SK-N-SH treated with all-trans-retinoic acid at 6 μM for 48 hours (cell line): ENCODE measurements around the gene FAM3D.

ENCODE experiments used
- ATAC-seq: fragments of 200-7000 bp; cut with Tn5 transposase; 3 replicates; pipeline ENCODE4 v1.9.1; 2020; ENCODE audit warnings: mild to moderate bottlenecking, moderate library complexity
- ARNTL ChIP-seq: fragments of 450-650 bp; formaldehyde crosslinking; IDR thresholded peaks from 2 replicates; pipeline ENCODE4 v1.5.0; 2020; ENCODE audit warnings: low read depth, mild to moderate bottlenecking, moderate library complexity, borderline replicate concordance
- BACH2 ChIP-seq: fragments of 250-450 bp; sonication (Bioruptor Pico); IDR thresholded peaks from 2 replicates; pipeline ENCODE4 v1.9.0; 2021; ENCODE audit warnings: mild to moderate bottlenecking, borderline replicate concordance
- CSDC2 ChIP-seq: fragments of 250-450 bp; sonication (Bioruptor Pico); IDR thresholded peaks from 2 replicates; pipeline ENCODE4 v1.5.0; 2020; ENCODE audit warnings: mild to moderate bottlenecking, moderate library complexity
- ESRRG ChIP-seq: fragments of 250-450 bp; sonication (Bioruptor Pico); IDR thresholded peaks from 2 replicates; pipeline ENCODE4 v1.6.1; 2021; ENCODE audit warnings: mild to moderate bottlenecking
- GLIS3 ChIP-seq: fragments of 250-450 bp; sonication (Bioruptor Pico); IDR thresholded peaks from 2 replicates; pipeline ENCODE4 v1.5.0; 2020; ENCODE audit warnings: mild to moderate bottlenecking, moderate library complexity
- ISL1 ChIP-seq: fragments of 250-450 bp; sonication (Bioruptor Pico); IDR thresholded peaks from 2 replicates; pipeline ENCODE4 v2.1.2; 2022; ENCODE audit warnings: mild to moderate bottlenecking, moderate library complexity
- OSR1 ChIP-seq: fragments of 250-450 bp; sonication (Bioruptor Pico); IDR thresholded peaks from 2 replicates; pipeline ENCODE4 v1.8.0; 2022; ENCODE audit warnings: moderate library complexity, mild to moderate bottlenecking, inconsistent platforms
- PPARA ChIP-seq: fragments of 250-450 bp; sonication (Bioruptor Pico); IDR thresholded peaks from 2 replicates; pipeline ENCODE4 v1.5.0; 2020; ENCODE audit warnings: mild to moderate bottlenecking, borderline replicate concordance
- RARB ChIP-seq: fragments of 250-450 bp; sonication (Bioruptor Pico); IDR thresholded peaks from 2 replicates; pipeline ENCODE4 v1.8.0; 2021; ENCODE audit warnings: mild to moderate bottlenecking, moderate library complexity
- SNAI2 ChIP-seq: fragments of 250-450 bp; sonication (Bioruptor Pico); IDR thresholded peaks from 2 replicates; pipeline ENCODE4 v1.5.0; 2020; ENCODE audit warnings: mild to moderate bottlenecking, moderate library complexity
- TCF4 ChIP-seq: fragments of 250-450 bp; sonication (Bioruptor Pico); IDR thresholded peaks from 2 replicates; pipeline ENCODE4 v1.8.0; 2021; ENCODE audit warnings: mild to moderate bottlenecking, moderate library complexity, borderline replicate concordance
- TOX ChIP-seq: fragments of 250-450 bp; sonication (Bioruptor Pico); IDR thresholded peaks from 2 replicates; pipeline ENCODE4 v1.8.0; 2021; ENCODE audit warnings: mild to moderate bottlenecking, moderate library complexity, borderline replicate concordance
- ZC3H10 ChIP-seq: fragments of 250-450 bp; sonication (Bioruptor Pico); IDR thresholded peaks from 2 replicates; pipeline ENCODE4 v1.5.1; 2021; ENCODE audit warnings: mild to moderate bottlenecking, moderate library complexity
- ZFP3 ChIP-seq: fragments of 250-450 bp; sonication (Bioruptor Pico); IDR thresholded peaks from 2 replicates; pipeline ENCODE4 v1.5.0; 2020; ENCODE audit warnings: mild to moderate bottlenecking, moderate library complexity
- ZFP30 ChIP-seq: fragments of 450-650 bp; formaldehyde crosslinking; IDR thresholded peaks from 2 replicates; pipeline ENCODE4 v1.5.0; 2022; ENCODE audit warnings: mild to moderate bottlenecking, moderate library complexity
- ZNF565 ChIP-seq: fragments of 450-650 bp; formaldehyde crosslinking; conservative IDR thresholded peaks from 2 replicates; pipeline ENCODE4 v1.5.0; 2020; ENCODE audit warnings: low read depth, mild to moderate bottlenecking, moderate library complexity
- ZNF70 ChIP-seq: fragments of 450-650 bp; formaldehyde crosslinking; IDR thresholded peaks from 2 replicates; pipeline ENCODE4 v1.5.0; 2020; ENCODE audit warnings: mild to moderate bottlenecking, moderate library complexity
- TF ChIP-seq, protein P1 (sequence below): fragments of 250-450 bp; sonication (Bioruptor Pico); IDR thresholded peaks from 2 replicates; pipeline ENCODE4 v1.8.0; 2021; ENCODE audit warnings: low read depth, mild to moderate bottlenecking, moderate library complexity, borderline replicate concordance
- TF ChIP-seq, protein P2 (sequence below): fragments of 250-450 bp; sonication (Bioruptor Pico); IDR thresholded peaks from 2 replicates; pipeline ENCODE4 v1.5.1; 2021; ENCODE audit warnings: mild to moderate bottlenecking, moderate library complexity
- TF ChIP-seq, protein P3 (sequence below): fragments of 250-450 bp; sonication (Bioruptor Pico); IDR thresholded peaks from 2 replicates; pipeline ENCODE4 v1.5.0; 2020; ENCODE audit warnings: mild to moderate bottlenecking, moderate library complexity
- TF ChIP-seq, protein P4 (sequence below): fragments of 250-450 bp; sonication (Bioruptor Pico); IDR thresholded peaks from 2 replicates; pipeline ENCODE4 v1.5.1; 2020; ENCODE audit warnings: low read depth, mild to moderate bottlenecking, moderate library complexity

Gene FAM3D

DNA sequence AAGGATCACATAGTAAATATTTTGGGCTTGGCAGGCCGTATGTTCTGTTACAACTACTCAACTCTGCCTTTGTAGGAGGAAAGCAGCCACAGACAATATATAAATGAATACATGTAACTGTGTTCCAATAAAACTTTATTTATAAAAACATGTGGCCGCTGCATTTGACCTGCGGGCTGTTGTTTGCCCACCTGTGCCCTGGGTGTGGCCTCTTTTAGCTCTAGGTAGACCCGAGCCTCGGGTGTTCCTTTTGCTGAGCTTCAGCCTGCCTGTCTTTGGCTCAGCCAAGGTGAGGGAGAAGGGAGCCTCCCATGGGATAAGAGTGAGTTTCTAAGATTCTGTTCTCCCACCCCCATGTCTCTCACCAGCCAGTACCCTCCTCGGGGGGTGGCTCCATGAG, 5.6 kb downstream of the FAM3D start:
- TF ChIP-seq, protein P1, sequence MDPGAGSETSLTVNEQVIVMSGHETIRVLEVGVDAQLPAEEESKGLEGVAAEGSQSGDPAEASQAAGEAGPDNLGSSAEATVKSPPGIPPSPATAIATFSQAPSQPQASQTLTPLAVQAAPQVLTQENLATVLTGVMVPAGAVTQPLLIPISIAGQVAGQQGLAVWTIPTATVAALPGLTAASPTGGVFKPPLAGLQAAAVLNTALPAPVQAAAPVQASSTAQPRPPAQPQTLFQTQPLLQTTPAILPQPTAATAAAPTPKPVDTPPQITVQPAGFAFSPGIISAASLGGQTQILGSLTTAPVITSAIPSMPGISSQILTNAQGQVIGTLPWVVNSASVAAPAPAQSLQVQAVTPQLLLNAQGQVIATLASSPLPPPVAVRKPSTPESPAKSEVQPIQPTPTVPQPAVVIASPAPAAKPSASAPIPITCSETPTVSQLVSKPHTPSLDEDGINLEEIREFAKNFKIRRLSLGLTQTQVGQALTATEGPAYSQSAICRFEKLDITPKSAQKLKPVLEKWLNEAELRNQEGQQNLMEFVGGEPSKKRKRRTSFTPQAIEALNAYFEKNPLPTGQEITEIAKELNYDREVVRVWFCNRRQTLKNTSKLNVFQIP (CRISPR knock-in tag), result no peak
- TF ChIP-seq ZFP30 (CRISPR knock-in tag) (no peak), ESRRG (CRISPR knock-in tag) (no peak), PPARA (CRISPR knock-in tag) (no peak), TOX (no peak), TCF4 (CRISPR knock-in tag) (no peak), ZNF70 (CRISPR knock-in tag) (no peak), OSR1 (CRISPR knock-in tag) (no peak), BACH2 (no peak), ZNF565 (no peak), ZC3H10 (no peak), GLIS3 (CRISPR knock-in tag) (no peak), ZFP3 (CRISPR knock-in tag) (no peak), RARB (no peak), ARNTL (CRISPR knock-in tag) (no peak), ISL1 (CRISPR knock-in tag) (no peak)
- TF ChIP-seq, protein P2, sequence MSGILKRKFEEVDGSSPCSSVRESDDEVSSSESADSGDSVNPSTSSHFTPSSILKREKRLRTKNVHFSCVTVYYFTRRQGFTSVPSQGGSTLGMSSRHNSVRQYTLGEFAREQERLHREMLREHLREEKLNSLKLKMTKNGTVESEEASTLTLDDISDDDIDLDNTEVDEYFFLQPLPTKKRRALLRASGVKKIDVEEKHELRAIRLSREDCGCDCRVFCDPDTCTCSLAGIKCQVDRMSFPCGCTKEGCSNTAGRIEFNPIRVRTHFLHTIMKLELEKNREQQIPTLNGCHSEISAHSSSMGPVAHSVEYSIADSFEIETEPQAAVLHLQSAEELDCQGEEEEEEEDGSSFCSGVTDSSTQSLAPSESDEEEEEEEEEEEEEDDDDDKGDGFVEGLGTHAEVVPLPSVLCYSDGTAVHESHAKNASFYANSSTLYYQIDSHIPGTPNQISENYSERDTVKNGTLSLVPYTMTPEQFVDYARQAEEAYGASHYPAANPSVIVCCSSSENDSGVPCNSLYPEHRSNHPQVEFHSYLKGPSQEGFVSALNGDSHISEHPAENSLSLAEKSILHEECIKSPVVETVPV (CRISPR knock-in tag), result no peak
- TF ChIP-seq, protein P3, sequence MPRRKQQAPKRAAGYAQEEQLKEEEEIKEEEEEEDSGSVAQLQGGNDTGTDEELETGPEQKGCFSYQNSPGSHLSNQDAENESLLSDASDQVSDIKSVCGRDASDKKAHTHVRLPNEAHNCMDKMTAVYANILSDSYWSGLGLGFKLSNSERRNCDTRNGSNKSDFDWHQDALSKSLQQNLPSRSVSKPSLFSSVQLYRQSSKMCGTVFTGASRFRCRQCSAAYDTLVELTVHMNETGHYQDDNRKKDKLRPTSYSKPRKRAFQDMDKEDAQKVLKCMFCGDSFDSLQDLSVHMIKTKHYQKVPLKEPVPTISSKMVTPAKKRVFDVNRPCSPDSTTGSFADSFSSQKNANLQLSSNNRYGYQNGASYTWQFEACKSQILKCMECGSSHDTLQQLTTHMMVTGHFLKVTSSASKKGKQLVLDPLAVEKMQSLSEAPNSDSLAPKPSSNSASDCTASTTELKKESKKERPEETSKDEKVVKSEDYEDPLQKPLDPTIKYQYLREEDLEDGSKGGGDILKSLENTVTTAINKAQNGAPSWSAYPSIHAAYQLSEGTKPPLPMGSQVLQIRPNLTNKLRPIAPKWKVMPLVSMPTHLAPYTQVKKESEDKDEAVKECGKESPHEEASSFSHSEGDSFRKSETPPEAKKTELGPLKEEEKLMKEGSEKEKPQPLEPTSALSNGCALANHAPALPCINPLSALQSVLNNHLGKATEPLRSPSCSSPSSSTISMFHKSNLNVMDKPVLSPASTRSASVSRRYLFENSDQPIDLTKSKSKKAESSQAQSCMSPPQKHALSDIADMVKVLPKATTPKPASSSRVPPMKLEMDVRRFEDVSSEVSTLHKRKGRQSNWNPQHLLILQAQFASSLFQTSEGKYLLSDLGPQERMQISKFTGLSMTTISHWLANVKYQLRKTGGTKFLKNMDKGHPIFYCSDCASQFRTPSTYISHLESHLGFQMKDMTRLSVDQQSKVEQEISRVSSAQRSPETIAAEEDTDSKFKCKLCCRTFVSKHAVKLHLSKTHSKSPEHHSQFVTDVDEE (CRISPR knock-in tag), result no peak
- no peak for ATAC-seq

DNA sequence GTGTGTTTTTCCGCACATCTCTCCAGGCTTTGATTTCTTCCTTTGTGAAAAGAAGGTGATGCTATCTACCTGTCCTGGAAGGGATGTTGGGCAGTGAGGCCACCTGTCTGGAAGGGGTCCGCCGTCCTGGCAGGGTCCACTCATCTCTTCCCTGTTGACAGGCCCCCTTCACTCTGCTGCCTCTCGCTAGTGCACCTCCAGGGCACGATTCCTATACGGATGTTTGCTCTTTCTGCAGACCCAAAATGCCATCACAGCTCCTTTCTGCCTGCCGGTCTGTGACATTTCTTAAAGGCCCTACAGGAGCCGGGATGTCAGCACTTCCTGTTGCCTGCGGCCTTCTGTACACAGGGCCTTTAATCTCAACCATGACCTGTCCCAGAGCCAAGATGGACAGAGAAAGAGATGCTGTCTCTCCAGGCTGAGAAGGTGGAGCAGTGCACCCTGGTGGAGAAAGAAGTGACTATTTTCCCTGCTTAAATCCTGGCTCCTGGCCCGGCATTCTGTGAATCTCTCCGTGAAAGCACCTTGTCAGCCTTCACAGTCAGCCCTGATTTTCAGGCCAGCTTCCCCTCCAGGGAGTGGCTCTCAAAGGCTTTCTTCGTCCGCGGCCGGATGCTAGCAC, 7.4 kb downstream of the FAM3D start:
- TF ChIP-seq TCF4 (CRISPR knock-in tag) (no peak), ZNF565 (no peak), PPARA (CRISPR knock-in tag) (no peak), ARNTL (CRISPR knock-in tag) (no peak), OSR1 (CRISPR knock-in tag) (no peak), RARB (no peak), SNAI2 (CRISPR knock-in tag) (no peak), TOX (no peak), ESRRG (CRISPR knock-in tag) (no peak)
- TF ChIP-seq, protein P3 (CRISPR knock-in tag), result no peak
- TF ChIP-seq, protein P2 (CRISPR knock-in tag), result no peak
- ATAC-seq, result peak; percentile 79

DNA sequence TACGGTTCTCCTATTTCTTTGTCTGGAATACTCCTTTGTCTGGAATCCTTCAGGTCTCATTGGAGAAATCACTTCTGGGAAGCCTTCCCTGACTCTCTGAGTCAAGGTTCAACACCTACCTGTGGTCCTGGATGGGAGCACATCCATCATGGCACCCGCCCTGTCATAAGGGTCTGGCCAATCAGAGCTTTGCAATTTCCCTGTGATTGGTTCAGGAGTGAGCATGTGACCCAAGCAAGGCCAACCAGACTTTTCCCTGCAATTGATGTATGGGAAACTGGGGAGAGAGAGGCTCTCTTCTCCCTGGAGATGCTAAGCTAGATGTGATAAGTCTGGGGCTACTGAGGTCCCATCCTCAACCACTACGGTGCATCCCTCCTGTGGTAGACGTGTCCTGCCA, 8.1 kb downstream of the FAM3D start:
- no peak for ATAC-seq
- TF ChIP-seq RARB (no peak), ZC3H10 (no peak), TCF4 (CRISPR knock-in tag) (no peak), OSR1 (CRISPR knock-in tag) (no peak), ARNTL (CRISPR knock-in tag) (no peak), CSDC2 (CRISPR knock-in tag) (no peak), GLIS3 (CRISPR knock-in tag) (no peak), BACH2 (no peak), ZNF70 (CRISPR knock-in tag) (no peak)
- TF ChIP-seq, protein P1 (CRISPR knock-in tag), result no peak
- TF ChIP-seq, protein P4, sequence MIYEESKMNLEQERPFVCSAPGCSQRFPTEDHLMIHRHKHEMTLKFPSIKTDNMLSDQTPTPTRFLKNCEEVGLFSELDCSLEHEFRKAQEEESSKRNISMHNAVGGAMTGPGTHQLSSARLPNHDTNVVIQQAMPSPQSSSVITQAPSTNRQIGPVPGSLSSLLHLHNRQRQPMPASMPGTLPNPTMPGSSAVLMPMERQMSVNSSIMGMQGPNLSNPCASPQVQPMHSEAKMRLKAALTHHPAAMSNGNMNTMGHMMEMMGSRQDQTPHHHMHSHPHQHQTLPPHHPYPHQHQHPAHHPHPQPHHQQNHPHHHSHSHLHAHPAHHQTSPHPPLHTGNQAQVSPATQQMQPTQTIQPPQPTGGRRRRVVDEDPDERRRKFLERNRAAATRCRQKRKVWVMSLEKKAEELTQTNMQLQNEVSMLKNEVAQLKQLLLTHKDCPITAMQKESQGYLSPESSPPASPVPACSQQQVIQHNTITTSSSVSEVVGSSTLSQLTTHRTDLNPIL (CRISPR knock-in tag), result no peak
